Activated CD8-positive, alpha-beta memory T cell treated with anti-CD3 and anti-CD28 coated beads, Interleukin-2, amount 10 ng/mL, durations not matched to agents 7 days and 5 days (primary cell): ENCODE measurements around the gene DCHS2. TPM values are rescaled to one million over a fixed set of nuclear protein-coding genes. Genes with fewer than 3 reads are reported as not detected.

Experiments used
- ATAC-seq: fragments of 150-1000 bp; cut with Tn5 transposase; one replicate; pipeline ENCODE4 v1.10.0; 2021; ENCODE audit warnings: moderate library complexity
- CTCF ChIA-PET: fragments of 350-600 bp; sonication (Branson Sonifier 250); formaldehyde crosslinking; loops from one replicate; lab custom pipeline; 2021; ENCODE audit warnings: antibody characterized with exemption; lab: Charles Lee
- DNase-seq: peaks from one replicate; pipeline ENCODE4 v3.0.0-alpha.2; 2020
- H3K27ac Mint-ChIP-seq: one replicate; pipeline ENCODE4 v1.8.0; 2021; ENCODE audit warnings: mild to moderate bottlenecking, mixed read lengths
- H3K27me3 Mint-ChIP-seq: one replicate; pipeline ENCODE4 v1.8.0; 2021; ENCODE audit warnings: mixed read lengths
- H3K36me3 Mint-ChIP-seq: one replicate; pipeline ENCODE4 v1.8.0; 2021; ENCODE audit warnings: mild to moderate bottlenecking, mixed read lengths
- H3K4me1 Mint-ChIP-seq: one replicate; pipeline ENCODE4 v1.8.0; 2021; ENCODE audit warnings: mixed read lengths
- H3K4me3 Mint-ChIP-seq: one replicate; pipeline ENCODE4 v1.8.0; 2021; ENCODE audit warnings: mild to moderate bottlenecking, moderate library complexity, mixed read lengths
- H3K9me3 Mint-ChIP-seq: one replicate; pipeline ENCODE4 v1.8.0; 2022; ENCODE audit warnings: low read depth, mixed read lengths
- total RNA-seq, 2 experiments: library from RNA; stranded (reverse); gene quantifications; one replicate each; pipeline ENCODE4 v1.2.3, GENCODE V29; 2021

DCHS2 gene
- total RNA-seq, 2 experiments from 2014 or later, result not detected

DNA sequence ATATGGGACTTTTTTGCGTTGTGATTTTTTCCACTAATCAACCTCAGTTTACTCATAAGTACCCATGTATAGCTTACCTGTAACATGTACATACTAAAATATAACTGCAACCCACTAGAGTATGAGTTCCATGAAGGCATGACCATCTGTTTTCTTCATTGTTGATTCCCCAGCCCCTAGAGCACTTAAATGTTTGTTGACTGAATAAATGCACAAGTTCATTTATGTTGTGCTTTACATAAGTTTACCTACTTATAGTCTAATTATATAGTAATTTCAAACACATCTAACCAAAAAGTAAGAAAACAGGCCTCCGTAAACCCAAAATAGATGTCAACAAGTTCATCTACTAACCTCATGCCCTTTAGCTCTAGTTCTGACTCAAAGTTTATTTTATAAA lies 34.7 kb downstream of the DCHS2 start:
- Mint-ChIP-seq H3K9me3 (no peaks in the 10 kb centered on the region), H3K4me1 (no peaks in the 10 kb centered on the region), H3K27me3 (peaks cover 11% of the 10 kb centered on the region), H3K36me3 (no peaks in the 10 kb centered on the region), H3K4me3 (no peak overlapping the region), H3K27ac (no peak overlapping the region)
- CTCF ChIA-PET, result no interaction called here
- ATAC-seq (no peak), DNase-seq (no peak)

DNA sequence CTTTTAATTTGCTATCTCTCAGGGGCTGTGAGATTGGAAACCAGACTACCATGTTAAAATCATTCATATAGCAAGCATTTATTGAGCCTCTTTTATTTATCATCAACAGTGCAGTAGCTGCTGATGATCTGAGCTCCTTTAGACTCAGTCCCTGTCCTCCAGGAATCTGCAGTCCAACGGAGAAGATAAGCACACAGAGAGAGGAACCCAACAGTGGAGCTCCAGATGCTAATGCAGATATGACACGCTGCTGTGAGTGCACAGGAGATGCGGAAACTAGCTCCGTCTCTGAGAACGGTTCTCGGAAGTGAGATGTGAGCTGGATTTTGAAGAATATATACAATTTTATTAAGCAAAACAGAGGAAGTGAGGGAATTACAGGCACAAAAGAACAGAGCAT lies 35.4 kb downstream of the DCHS2 start:
- ATAC-seq (no peak), DNase-seq (no peak)
- no peaks in the 10 kb centered on the region for H3K9me3 Mint-ChIP-seq
- CTCF ChIA-PET, result no interaction called here
- H3K36me3 Mint-ChIP-seq, result no peaks in the 10 kb centered on the region
- no peak overlapping the region for H3K4me3 Mint-ChIP-seq
- H3K27me3 Mint-ChIP-seq, result peaks cover 11% of the 10 kb centered on the region
- no peak overlapping the region for H3K27ac Mint-ChIP-seq
- no peaks in the 10 kb centered on the region for H3K4me1 Mint-ChIP-seq

DNA sequence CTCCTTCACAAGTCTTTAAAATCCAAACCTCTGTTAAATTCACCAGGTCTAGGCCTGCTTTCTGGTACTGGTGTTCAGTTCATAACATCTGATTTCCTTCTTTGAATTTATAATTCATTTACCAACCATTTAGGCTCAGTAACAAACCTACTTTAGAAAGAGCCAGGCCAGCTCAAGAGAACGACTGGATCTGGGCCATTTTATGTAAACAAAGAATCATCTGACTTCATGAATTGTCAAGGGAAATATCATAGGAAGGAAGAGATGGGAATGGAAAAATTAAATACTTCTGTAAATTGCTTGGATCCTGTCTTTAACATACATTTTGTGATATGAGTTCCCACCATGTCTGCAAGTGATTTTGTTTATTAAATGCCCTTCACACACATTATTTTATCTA lies 36.5 kb downstream of the DCHS2 start:
- Mint-ChIP-seq H3K27ac (no peak overlapping the region), H3K36me3 (no peaks in the 10 kb centered on the region), H3K9me3 (no peaks in the 10 kb centered on the region), H3K4me3 (no peak overlapping the region), H3K4me1 (no peaks in the 10 kb centered on the region), H3K27me3 (peaks cover 11% of the 10 kb centered on the region)
- CTCF ChIA-PET, result no interaction called here
- no peak for ATAC-seq
- DNase-seq, result no peak

- CTCF ChIA-PET, result no interaction called here
- H3K9me3 Mint-ChIP-seq, result no peaks in the 10 kb centered on the region
Measured at GRCh38 chr4:154454710-154455109, 36.9 kb downstream of the DCHS2 start.

DNA sequence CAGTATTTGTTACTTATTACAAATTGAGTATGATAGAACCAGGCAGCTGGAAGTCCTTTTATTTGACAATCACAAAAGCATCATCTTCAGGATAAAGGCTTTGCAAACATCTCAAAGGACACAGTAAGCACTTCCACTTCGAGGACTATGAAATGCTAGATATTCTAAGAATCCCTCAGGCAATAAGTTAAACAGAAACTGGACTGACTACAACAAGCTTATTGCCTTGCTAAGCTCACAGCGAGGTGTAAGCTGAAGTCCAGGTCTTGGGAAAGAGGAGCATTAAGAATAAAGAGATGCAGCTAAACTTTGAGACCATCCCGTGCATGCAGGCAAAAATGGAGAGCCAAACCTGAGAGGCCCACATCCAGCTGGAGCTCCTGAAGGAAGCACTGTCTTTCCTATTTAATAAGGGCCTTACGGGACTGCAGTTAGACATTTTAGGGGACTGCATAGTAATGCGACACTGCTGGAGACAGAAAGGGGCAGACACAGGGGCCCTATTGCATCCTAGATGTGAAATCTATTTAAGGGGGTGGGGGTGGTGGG lies 38.7 kb downstream of the DCHS2 start:
- no peak overlapping the region for H3K4me3 Mint-ChIP-seq
- no peak for DNase-seq
- no peak overlapping the region for H3K27ac Mint-ChIP-seq
- CTCF ChIA-PET, result no interaction called here
- no peaks in the 10 kb centered on the region for H3K4me1 Mint-ChIP-seq
- no peaks in the 10 kb centered on the region for H3K9me3 Mint-ChIP-seq
- peaks cover 3% of the 10 kb centered on the region for H3K27me3 Mint-ChIP-seq
- H3K36me3 Mint-ChIP-seq, result no peaks in the 10 kb centered on the region
- ATAC-seq, result no peak

More at GRCh38 chr4:154454710-154455109, 36.9 kb downstream of the DCHS2 start:
- ATAC-seq (no peak), DNase-seq (no peak)
- Mint-ChIP-seq H3K27ac (no peak overlapping the region), H3K4me1 (no peaks in the 10 kb centered on the region), H3K4me3 (no peak overlapping the region), H3K36me3 (no peaks in the 10 kb centered on the region), H3K27me3 (peaks cover 11% of the 10 kb centered on the region)

DNA sequence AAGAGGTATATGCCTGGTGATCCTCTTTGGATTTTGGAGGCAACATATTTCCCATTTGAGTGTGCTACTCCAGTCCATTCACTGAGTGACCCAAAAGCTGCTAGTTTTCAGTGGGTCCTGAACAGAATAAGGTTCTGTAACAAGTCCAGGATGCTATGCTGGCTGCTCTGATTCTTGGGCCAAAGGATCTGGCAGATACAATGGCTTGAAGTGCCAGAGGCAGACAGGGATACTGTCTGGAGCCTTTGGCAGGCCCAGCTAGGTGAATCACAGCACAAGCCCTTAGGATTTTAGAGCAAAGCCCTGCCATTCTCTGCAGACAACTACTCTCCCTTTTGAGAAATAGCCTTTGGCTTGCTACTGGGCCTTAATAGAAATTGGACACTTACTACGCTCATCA lies 40.6 kb downstream of the DCHS2 start:
- Mint-ChIP-seq H3K27ac (no peak overlapping the region), H3K27me3 (no peaks in the 10 kb centered on the region), H3K4me1 (no peaks in the 10 kb centered on the region), H3K9me3 (no peaks in the 10 kb centered on the region), H3K36me3 (no peaks in the 10 kb centered on the region), H3K4me3 (no peak overlapping the region)
- DNase-seq (no peak), ATAC-seq (no peak)
- CTCF ChIA-PET, result no interaction called here

GRCh38 chr4:154444958-154445357 lies 46.6 kb downstream of the DCHS2 start:
- no peak for DNase-seq
- H3K36me3 Mint-ChIP-seq, result no peaks in the 10 kb centered on the region
- no peaks in the 10 kb centered on the region for H3K4me1 Mint-ChIP-seq
- H3K4me3 Mint-ChIP-seq, result no peak overlapping the region
- no peaks in the 10 kb centered on the region for H3K9me3 Mint-ChIP-seq
- no peak for ATAC-seq
- CTCF ChIA-PET, result interaction anchor here (0.7 kb wide), 1 partner anchor 146 kb away, joined by 3 read pairs; no protein-coding TSS in a partner anchor
- H3K27me3 Mint-ChIP-seq, result peaks cover 5% of the 10 kb centered on the region
- H3K27ac Mint-ChIP-seq, result no peak overlapping the region

DNA sequence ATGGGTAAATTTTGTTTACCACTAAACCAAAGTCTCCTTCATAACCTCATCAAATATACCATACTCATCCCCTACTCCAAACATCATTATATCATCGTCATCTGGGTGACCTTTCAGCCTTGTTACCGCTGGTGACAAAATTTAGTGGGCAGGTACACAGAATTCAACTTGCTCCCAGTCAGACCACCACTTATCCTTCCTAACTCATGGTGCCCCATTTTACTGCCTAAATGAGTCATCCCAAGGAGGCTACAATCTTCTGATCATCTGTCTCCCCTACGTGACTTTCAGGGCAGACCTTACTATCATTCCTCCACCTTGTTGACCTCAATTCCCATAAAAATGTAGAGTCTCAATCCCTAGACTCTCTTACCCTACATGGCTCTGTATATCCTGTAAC lies 49.6 kb downstream of the DCHS2 start:
- DNase-seq (no peak), ATAC-seq (no peak)
- no peaks in the 10 kb centered on the region for H3K9me3 Mint-ChIP-seq
- H3K36me3 Mint-ChIP-seq, result no peaks in the 10 kb centered on the region
- H3K4me3 Mint-ChIP-seq, result no peak overlapping the region
- no peak overlapping the region for H3K27ac Mint-ChIP-seq
- H3K27me3 Mint-ChIP-seq, result peaks cover 8% of the 10 kb centered on the region
- CTCF ChIA-PET, result no interaction called here
- no peaks in the 10 kb centered on the region for H3K4me1 Mint-ChIP-seq

DNA sequence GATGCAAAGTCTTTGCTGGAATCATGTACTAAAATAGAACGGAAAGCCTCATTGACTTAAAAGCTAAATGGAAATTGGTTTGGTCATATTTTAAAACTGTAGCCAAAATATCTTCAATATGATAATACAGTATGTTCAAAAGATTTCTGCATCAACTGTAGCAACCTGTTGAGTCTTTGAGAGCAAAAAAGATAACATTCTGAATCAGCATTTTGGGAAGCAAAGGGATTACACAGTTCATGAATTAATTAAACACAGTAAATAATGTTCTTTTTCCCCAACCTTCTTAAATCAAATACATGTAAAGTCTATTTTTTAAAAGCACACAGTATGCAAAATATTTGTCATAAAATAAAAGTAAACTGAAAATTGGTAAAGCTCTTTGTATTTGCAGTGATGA lies 50.5 kb downstream of the DCHS2 start:
- H3K27me3 Mint-ChIP-seq, result peaks cover 8% of the 10 kb centered on the region
- CTCF ChIA-PET, result no interaction called here
- H3K36me3 Mint-ChIP-seq, result no peaks in the 10 kb centered on the region
- no peaks in the 10 kb centered on the region for H3K9me3 Mint-ChIP-seq
- H3K4me1 Mint-ChIP-seq, result no peaks in the 10 kb centered on the region
- DNase-seq (no peak), ATAC-seq (no peak)
- no peak overlapping the region for H3K27ac Mint-ChIP-seq
- H3K4me3 Mint-ChIP-seq, result no peak overlapping the region

- no peak for ATAC-seq
- H3K27ac Mint-ChIP-seq, result no peak overlapping the region
- H3K4me3 Mint-ChIP-seq, result no peak overlapping the region
- no peaks in the 10 kb centered on the region for H3K36me3 Mint-ChIP-seq
- CTCF ChIA-PET, result no interaction called here
- no peaks in the 10 kb centered on the region for H3K4me1 Mint-ChIP-seq
- no peaks in the 10 kb centered on the region for H3K9me3 Mint-ChIP-seq
- H3K27me3 Mint-ChIP-seq, result peaks cover 12% of the 10 kb centered on the region
- no peak for DNase-seq
Measured at GRCh38 chr4:154439224-154439623, 52.4 kb downstream of the DCHS2 start.

GRCh38 chr4:154435895-154436294 lies 55.7 kb downstream of the DCHS2 start:
- CTCF ChIA-PET, result no interaction called here

DNA sequence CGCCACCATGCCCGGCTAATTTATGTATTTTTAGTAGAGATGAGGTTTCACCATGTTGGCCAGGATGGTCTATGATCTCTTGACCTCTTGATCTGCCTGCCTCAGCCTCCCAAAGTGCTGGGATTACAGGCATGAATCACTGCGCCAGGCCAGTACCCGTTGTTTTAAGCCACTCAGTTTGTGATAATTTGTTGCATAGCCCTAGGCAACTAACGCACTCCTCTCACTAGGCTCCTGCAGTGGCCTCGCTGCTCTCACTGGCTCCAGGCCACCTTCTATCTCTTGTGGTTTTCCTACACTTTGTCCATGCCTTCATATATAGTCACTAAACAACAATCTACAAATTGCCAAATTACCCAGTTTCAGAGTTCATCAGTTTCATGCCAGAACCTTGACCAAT lies 58.1 kb downstream of the DCHS2 start:
- no peak overlapping the region for H3K27ac Mint-ChIP-seq

More at GRCh38 chr4:154435895-154436294, 55.7 kb downstream of the DCHS2 start:
- Mint-ChIP-seq H3K4me1 (no peaks in the 10 kb centered on the region), H3K36me3 (no peaks in the 10 kb centered on the region), H3K27me3 (peaks cover 13% of the 10 kb centered on the region), H3K4me3 (no peak overlapping the region), H3K9me3 (no peaks in the 10 kb centered on the region), H3K27ac (no peak overlapping the region)
- ATAC-seq (no peak), DNase-seq (no peak)

GRCh38 chr4:154429176-154429575 lies 62.4 kb downstream of the DCHS2 start:
- ATAC-seq, result no peak
- Mint-ChIP-seq H3K36me3 (no peaks in the 10 kb centered on the region), H3K27me3 (peaks cover 13% of the 10 kb centered on the region), H3K4me1 (no peaks in the 10 kb centered on the region), H3K9me3 (no peaks in the 10 kb centered on the region), H3K4me3 (no peak overlapping the region), H3K27ac (no peak overlapping the region)
- no peak for DNase-seq
- CTCF ChIA-PET, result no interaction called here

More for the DNA sequence above, 58.1 kb downstream of the DCHS2 start:
- ATAC-seq (no peak), DNase-seq (no peak)
- Mint-ChIP-seq H3K36me3 (no peaks in the 10 kb centered on the region), H3K4me1 (no peaks in the 10 kb centered on the region), H3K4me3 (no peak overlapping the region), H3K9me3 (no peaks in the 10 kb centered on the region), H3K27me3 (peaks cover 11% of the 10 kb centered on the region)
- CTCF ChIA-PET, result no interaction called here

DNA sequence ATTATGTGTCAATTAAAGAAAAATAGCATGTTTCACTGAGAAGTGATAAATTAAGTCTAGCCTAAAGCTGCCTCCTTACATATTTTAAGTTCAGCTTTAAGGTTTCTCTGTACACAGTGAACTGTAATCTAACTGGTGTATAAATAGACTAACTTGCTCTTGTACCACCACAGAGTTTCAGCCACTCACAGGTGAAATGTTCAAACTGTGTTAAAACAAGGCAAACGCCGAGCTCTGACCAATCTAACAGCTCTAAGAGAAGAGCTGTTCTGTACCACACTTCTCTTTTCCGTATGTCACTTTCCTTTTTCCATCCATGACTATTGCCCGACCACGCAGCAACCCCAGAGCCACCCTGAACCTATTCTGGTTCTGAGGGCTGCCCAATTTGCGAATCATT lies 64.5 kb downstream of the DCHS2 start:
- H3K27me3 Mint-ChIP-seq, result peaks cover 18% of the 10 kb centered on the region
- H3K9me3 Mint-ChIP-seq, result no peaks in the 10 kb centered on the region
- H3K36me3 Mint-ChIP-seq, result no peaks in the 10 kb centered on the region
- CTCF ChIA-PET, result no interaction called here
- no peak overlapping the region for H3K4me3 Mint-ChIP-seq
- no peak for ATAC-seq
- no peaks in the 10 kb centered on the region for H3K4me1 Mint-ChIP-seq
- no peak for DNase-seq
- no peak overlapping the region for H3K27ac Mint-ChIP-seq

GRCh38 chr4:154425514-154425913 lies 66.1 kb downstream of the DCHS2 start:
- no peak overlapping the region for H3K4me3 Mint-ChIP-seq
- H3K27ac Mint-ChIP-seq, result no peak overlapping the region
- H3K9me3 Mint-ChIP-seq, result no peaks in the 10 kb centered on the region
- no peaks in the 10 kb centered on the region for H3K36me3 Mint-ChIP-seq
- H3K27me3 Mint-ChIP-seq, result peaks cover 18% of the 10 kb centered on the region
- DNase-seq (no peak), ATAC-seq (no peak)
- CTCF ChIA-PET, result no interaction called here
- H3K4me1 Mint-ChIP-seq, result no peaks in the 10 kb centered on the region
